Umbilical cord (tissue), 2 donors: Measurements from ENCODE around the gene DSG2. TPM values are rescaled to one million over a fixed set of nuclear protein-coding genes. Genes with fewer than 3 reads are reported as not detected.
"Not testable (repeated sequence)": the region's sequence is repeated elsewhere in the genome, so short reads cannot be mapped to it uniquely, and the experiment has no call there.

Experiments used
- DNase-seq: peaks from one replicate; pipeline ENCODE4 v3.0.0-alpha.2; 2015; ENCODE audit warnings: low spot score
- total RNA-seq: library from RNA; depleted of rRNA; stranded (reverse); fragments of >200 nt; gene quantifications from one replicate; pipeline ENCODE4 v1.2.3, GENCODE V29; 2014; ENCODE audit warnings: low replicate concordance; ENCODE audit not compliant: insufficient read depth

DSG2 gene
- total RNA-seq, 1 donor from 2014 or later, result 48.2 TPM

DNA sequence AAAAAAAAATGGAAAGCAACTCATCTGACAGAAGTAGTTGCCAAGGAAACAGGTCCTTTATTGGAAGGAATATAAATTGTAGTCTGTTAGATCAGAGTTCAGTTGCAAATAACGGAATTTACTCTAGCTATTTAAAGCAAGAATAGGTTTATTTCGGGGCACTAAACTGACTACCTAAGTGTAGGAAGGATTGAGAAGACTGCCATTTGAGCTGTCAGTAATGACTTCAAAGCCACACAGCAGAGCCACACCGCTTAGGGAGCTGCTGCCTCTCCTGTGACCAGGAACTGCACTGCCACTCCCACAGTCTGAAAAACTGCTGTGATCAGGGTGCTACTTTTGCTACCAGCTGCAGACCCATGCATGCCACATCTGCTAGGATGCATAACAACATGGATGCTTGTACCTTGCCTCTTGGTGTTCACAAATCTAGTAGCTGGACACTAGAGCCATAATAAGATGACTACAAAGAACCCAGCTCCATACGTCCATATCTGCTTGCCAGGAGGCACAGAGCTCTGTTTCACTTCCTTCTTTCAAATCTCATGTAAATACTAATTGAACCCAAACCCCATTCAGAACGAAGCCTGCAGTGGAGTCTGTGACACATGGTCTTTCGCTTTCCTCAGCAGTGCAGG, 2.2 kb downstream of the DSG2 start:
- DNase-seq, result no peak

- no peak for DNase-seq
Measured at GRCh38 chr18:31503011-31503410, 5.0 kb downstream of the DSG2 start.

DNA sequence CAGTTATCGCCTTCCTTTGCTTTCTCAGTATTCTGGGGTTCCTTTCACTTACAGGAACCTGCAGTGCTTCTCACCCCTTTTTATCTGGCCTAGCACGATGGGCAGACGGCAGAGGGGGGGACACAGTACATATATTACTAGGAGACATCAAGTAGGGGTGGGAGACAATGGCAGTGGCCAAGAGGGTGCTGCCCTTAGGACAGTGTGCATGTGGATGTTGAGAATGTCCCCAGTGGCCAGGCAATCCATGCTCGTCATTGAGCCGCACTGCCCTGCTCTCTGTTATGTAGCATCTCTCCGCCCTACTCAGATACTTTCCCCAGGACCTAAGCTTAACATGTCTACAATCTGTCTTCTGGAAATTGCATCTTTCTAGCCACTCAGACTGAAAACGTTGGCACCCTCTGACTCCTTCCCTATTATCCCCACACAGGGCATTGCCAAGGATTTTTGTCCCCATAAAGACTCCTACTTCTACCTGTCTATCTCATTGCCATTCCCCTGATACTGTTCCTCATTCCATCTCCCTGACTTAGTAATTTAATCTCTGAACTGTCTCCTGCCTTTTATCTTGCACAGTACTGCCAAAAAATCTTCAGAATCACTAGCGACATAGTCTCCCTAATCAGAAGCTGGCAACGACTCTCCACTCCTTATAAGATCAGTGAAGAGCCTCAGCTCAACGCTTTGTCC, 6.6 kb downstream of the DSG2 start:
- DNase-seq, result peak; percentile 55

DNA sequence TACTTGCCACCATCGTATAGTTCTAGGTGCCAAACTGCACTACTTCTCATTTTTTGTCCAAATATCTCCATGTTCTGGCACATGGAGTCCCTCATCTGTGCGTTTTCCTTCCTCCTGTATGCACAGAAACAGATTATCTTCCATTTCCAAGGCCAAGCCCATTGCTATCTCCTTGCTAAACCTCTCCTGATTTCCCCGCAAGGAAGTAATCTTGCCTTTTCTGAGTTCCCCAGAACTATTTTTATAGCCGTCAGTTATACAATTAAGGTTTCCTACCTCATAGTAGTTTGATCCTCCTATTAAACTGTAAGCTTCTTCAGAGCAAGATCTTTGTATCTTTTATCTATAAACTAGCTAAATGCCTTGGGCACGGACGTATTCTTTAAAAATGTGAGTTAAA, 7.2 kb downstream of the DSG2 start:
- peak; percentile 53 for DNase-seq

DNA sequence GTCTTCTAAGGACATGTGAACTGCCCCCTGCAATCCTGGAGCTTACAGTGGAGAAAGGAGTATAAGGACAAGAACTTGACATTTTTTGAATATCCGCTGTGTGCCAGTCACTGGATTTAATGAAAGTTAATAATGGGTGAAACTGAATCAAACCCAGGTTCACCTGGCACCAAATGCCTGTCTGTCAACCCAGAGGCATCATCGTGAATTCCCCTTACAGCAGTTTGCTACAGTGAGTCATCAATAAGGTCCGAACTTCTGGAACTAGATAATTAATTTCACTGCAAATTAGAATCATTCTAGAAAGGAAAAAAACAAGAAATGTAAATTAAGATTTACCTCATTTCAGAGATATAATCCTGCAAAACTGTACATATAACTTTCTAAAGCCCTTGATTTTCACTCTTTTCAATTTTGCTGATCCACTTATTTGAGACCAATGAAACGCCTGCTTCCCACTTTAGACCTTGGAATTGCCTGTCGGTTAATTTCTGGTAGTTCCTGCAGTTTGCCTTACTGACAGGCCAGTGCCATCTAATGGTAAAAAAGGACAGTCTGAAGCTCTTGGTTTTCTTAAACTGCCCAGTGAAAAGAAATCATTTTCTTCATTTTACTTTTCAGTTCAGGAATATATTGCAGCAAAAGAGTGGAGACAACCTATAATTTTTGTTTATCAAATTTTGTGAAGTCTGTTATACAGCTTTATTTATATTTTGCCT, 8.2 kb downstream of the DSG2 start:
- peak; percentile 62 for DNase-seq

- not testable (repeated sequence) for DNase-seq
Measured at GRCh38 chr18:31507124-31507523, 9.1 kb downstream of the DSG2 start.

- DNase-seq, result no peak
Measured at GRCh38 chr18:31508781-31509180, 10.8 kb downstream of the DSG2 start.

GRCh38 chr18:31509571-31509970, 11.6 kb downstream of the DSG2 start:
- no peak for DNase-seq

GRCh38 chr18:31510319-31510718, 12.3 kb downstream of the DSG2 start:
- DNase-seq, result peak; percentile 46

- no peak for DNase-seq
Measured at GRCh38 chr18:31511098-31511497, 13.1 kb downstream of the DSG2 start.

GRCh38 chr18:31512203-31512764, 14.3 kb downstream of the DSG2 start:
- peak; percentile 96 for DNase-seq

- DNase-seq, result peak; percentile 89
Measured at GRCh38 chr18:31513189-31513935, 15.4 kb downstream of the DSG2 start.

DNA sequence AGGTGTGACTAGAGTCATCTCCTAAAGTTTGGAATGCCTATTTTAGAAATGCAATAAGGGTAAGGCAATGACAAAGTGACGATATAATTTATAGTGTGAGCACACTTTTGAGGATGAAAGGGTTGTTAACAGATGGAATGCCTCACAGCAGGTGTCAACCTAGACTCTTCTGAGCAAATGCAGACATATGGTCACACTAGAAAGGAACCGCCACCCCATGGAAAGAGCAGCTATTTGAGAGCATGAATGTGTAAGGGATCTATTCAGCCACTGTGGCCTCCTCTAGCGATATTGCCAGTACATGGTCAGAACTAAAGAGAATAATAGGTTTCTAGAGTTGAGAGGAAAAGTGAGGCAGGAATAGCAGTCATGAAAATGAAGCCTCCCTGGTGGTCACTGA, 18.5 kb downstream of the DSG2 start:
- DNase-seq, result no peak

DNA sequence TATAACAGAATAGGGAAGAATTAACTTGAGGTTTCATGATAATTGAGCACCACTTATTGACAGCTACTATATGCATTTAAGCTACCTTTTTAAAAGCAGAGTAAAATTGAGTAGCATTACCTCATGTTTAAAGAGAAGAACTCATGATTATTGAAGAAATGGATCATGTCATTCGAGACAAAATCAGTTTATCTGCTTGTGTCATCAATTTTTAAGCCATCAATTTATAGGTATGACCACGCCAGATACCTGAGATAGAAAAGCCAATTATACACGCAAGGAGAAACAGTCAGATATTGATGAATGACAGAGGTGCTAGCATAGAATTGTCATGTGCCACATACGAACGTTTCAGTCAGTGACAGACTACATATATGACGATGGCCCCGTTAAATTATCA, 28.4 kb downstream of the DSG2 start:
- DNase-seq, result no peak

DNA sequence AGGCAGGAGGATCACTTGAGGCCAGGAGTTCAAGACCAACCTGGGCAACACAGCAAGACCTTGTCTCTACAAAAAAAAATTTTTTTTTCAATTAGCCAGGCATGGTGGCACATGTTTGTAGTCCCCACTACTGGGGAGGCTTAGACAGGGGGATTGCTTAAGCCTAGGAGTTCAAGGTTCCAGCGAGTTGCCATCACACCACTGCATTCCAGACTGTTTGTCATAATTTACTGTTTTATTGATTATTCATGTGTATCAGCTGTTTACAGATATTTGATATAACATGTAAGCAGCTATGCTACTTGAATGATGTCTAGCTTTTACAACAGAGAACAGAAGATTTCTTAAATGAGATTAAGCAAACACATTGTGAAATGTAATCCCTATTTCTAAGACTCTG, 35.3 kb downstream of the DSG2 start:
- no peak for DNase-seq

DNA sequence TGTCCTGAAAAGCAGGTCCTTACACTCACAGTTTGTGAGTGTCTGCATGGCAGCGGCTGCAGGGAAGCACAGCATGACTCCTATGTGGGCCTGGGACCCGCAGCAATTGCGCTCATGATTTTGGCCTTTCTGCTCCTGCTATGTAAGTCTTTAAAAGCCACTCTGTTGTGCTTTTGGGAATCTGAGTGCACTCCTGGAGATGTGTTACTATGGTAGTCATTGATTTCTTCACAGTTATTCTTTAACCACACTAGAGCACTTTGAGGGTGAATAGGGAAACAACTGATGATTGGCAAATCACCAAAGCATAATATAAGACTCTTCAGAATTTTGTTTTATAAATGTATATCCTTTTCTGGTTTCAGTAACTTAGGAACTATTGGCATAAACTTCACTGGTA, 40.9 kb downstream of the DSG2 start:
- DNase-seq, result no peak

DNA sequence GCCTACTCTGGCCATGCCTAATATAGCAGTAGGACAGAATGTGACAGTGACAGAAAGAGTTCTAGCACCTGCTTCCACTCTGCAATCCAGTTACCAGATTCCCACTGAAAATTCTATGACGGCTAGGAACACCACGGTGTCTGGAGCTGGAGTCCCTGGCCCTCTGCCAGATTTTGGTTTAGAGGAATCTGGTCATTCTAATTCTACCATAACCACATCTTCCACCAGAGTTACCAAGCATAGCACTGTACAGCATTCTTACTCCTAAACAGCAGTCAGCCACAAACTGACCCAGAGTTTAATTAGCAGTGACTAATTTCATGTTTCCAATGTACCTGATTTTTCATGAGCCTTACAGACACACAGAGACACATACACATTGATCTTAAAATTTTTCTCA, 48.5 kb downstream of the DSG2 start:
- DNase-seq, result no peak

DNA sequence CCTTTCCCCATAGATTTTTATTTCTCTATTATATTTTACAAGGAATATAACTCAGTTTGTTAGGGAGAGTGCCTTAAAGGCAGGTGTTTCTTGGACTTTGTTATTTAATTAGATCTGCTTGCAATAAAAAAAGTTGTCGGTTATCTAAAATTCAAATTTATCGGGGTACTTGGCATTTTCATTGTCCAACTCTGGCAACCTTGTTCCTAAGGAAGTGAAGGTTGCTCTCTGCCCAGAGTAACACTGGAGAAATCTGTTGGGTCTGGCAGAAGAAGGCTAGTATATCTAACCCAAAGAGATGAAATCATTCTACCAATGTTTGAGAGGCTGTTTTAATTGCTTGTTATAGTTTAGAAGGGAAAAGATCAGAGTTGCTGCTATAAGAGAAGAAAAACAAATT, 50.9 kb downstream of the DSG2 start:
- DNase-seq, result no peak

- no peak for DNase-seq
Measured at GRCh38 chr18:31549416-31549815, 51.4 kb downstream of the DSG2 start.

DNA sequence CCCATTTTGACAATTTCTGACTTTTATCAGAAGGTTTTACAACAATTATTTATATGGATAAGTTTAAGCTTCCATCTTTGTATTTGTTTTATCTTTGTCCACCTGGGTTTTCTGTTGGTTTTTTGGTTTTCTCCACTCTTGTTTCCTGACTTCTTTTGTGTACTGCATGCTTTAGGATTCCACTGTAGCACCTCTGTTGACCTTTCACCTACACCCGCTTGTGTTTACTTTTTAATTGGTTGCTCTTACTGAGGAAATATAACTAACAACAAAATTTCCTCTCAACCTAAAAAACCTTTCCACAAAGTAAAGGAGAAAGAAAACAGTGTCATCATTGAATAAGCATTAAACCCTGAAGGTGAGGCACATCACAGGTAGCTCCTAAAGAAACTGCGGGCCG, 53.9 kb downstream of the DSG2 start:
- no peak for DNase-seq

DNA sequence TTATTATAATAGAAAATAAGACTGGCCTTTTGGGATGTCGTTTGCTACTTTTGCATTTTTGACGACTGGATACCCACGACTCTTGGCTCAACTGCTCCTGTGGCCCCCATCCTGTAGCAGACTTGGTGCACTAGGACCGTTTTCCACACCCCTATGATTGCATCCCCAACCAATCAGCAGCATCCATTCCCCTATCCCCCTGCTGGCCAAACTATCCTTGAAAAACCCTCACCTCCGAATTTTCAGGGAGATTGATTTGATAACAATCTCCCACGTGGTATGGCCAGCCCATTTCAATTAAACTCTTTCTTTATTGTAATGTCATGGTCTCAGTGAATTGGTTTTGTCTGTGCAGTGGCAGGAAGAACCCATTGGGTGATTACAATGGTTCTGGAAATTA, 55.8 kb downstream of the DSG2 start:
- no peak for DNase-seq

DNA sequence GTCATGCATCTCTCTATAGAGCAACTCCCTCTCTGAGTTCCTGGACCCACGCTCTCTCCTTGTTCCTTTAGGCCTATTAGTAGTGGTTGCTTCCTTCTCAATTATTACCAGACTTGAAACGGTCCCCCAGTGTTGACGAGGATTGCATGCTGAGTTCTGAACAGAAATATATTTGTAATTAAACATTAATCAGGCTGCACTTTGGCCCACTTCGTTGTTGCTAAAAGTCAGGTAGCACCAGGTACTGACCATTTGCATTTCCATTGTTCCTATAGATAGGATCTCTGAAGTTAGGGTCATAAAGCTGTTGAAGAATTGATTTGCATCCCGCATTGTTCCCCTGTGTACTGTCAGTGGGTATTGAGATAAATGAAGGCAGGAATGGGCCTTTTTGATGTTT, 56.8 kb downstream of the DSG2 start:
- no peak for DNase-seq
